Measurements from ENCODE around the gene RBFOX2.
"Not testable (repeated sequence)": the region's sequence is repeated elsewhere in the genome, so short reads cannot be mapped to it uniquely, and the experiment has no call there.

RBFOX2 gene

GRCh38 chr22:36009085-36009484, 19.5 kb downstream of the RBFOX2 start:
- no peak for DNase-seq (ENCODE audit: low read depth, low spot score)

- DNase-seq (ENCODE audit: low read depth, low spot score): no peak
Measured at GRCh38 chr22:36008565-36008964, 20.1 kb downstream of the RBFOX2 start.

- DNase-seq (ENCODE audit: low read depth, low spot score): no peak
Measured at GRCh38 chr22:36008131-36008530, 20.5 kb downstream of the RBFOX2 start.

GRCh38 chr22:36003972-36004674, 24.5 kb downstream of the RBFOX2 start:
- DNase-seq (ENCODE audit: low read depth, low spot score): no peak

GRCh38 chr22:36002718-36003260, 25.8 kb downstream of the RBFOX2 start:
- DNase-seq (ENCODE audit: low read depth, low spot score): no peak

- DNase-seq (ENCODE audit: low read depth, low spot score): no peak
Measured at GRCh38 chr22:36002084-36002483, 26.5 kb downstream of the RBFOX2 start.

- no peak for DNase-seq (ENCODE audit: low read depth, low spot score)
Measured at GRCh38 chr22:35998748-35999147, 29.9 kb downstream of the RBFOX2 start.

- DNase-seq (ENCODE audit: low read depth, low spot score): no peak
Measured at GRCh38 chr22:35997438-35997837, 31.2 kb downstream of the RBFOX2 start.

GRCh38 chr22:35996596-35996995, 32.0 kb downstream of the RBFOX2 start:
- DNase-seq (ENCODE audit: low read depth, low spot score): no peak

GRCh38 chr22:35995772-35996171, 32.9 kb downstream of the RBFOX2 start:
- no peak for DNase-seq (ENCODE audit: low read depth, low spot score)

GRCh38 chr22:35995348-35995747, 33.3 kb downstream of the RBFOX2 start:
- DNase-seq (ENCODE audit: low read depth, low spot score): no peak

- not testable (repeated sequence) for DNase-seq (ENCODE audit: low read depth, low spot score)
Measured at GRCh38 chr22:35993727-35994126, 34.9 kb downstream of the RBFOX2 start.

- no peak for DNase-seq (ENCODE audit: low read depth, low spot score)
Measured at GRCh38 chr22:35993048-35993714, 35.4 kb downstream of the RBFOX2 start.

- no peak for DNase-seq (ENCODE audit: low read depth, low spot score)
Measured at GRCh38 chr22:35991168-35991567, 37.5 kb downstream of the RBFOX2 start.

- no peak for DNase-seq (ENCODE audit: low read depth, low spot score)
Measured at GRCh38 chr22:35988030-35988429, 40.6 kb downstream of the RBFOX2 start.

GRCh38 chr22:35987487-35987886, 41.1 kb downstream of the RBFOX2 start:
- DNase-seq (ENCODE audit: low read depth, low spot score): no peak

GRCh38 chr22:35986088-35986487, 42.5 kb downstream of the RBFOX2 start:
- DNase-seq (ENCODE audit: low read depth, low spot score): no peak

- no peak for DNase-seq (ENCODE audit: low read depth, low spot score)
Measured at GRCh38 chr22:35985371-35985770, 43.3 kb downstream of the RBFOX2 start.

- DNase-seq (ENCODE audit: low read depth, low spot score): no peak
Measured at GRCh38 chr22:35984183-35985175, 44.1 kb downstream of the RBFOX2 start.

- DNase-seq (ENCODE audit: low read depth, low spot score): no peak
Measured at GRCh38 chr22:35981900-35982299, 46.7 kb downstream of the RBFOX2 start.

- no peak for DNase-seq (ENCODE audit: low read depth, low spot score)
Measured at GRCh38 chr22:35978889-35979288, 49.7 kb downstream of the RBFOX2 start.

GRCh38 chr22:35978201-35978600, 50.4 kb downstream of the RBFOX2 start:
- DNase-seq (ENCODE audit: low read depth, low spot score): no peak
